ENCODE data around the gene SLC13A4.
"Not testable (repeated sequence)": the region's sequence is repeated elsewhere in the genome, so short reads cannot be mapped to it uniquely, and the experiment has no call there.

The SLC13A4 gene

DNA sequence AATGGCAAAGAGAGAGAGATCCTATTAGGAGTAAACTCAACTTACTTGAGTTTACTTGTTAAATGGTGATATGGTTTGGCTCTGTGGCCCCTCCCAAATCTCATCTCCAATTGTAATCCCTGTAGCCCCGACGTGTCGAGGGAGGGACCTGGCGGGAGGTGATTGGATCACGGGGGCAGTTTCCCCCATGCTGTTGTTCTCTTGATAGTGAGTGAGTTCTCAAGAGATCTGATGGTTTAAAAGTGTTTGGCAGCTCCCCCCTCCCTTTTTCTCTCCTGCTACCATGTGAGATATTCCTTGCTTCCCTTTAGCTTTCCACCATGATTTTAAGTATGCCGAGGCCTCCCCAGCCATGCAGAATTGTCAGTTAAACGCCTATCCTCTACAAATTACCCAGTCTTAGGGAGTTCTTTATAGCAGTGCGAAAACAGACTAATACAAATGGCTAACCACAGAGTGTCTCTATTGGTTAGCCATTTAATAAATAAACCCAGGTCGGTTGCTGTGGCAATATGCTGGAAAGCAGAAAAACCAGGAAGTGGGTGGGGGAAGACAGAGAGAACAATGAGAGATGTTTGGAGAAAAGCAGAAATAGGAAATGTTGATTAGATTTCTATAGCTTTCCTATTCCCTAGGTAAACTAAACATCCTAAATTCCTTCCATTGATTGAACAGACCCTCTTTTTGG is 68.7 kb downstream of the SLC13A4 start:
- DNase-seq: no peak

DNA sequence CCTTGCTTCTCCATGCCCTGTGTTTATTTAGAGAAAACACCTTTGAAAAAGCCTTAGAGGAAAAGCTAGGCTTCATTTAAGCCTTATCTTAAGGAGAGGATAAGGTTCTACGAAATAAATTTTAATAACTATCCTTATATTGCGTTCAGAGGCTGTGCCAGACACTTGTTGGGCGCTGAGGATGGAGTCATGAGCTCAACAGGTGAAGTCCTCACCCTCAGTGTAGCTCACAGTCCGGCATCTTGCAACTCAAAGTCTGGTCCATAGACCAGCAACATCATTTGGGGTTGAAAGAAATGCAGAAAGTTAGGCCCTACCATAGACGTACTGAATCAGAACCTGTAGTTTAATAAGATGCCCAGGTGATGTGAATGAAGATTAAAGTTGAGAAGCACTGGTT is 69.4 kb downstream of the SLC13A4 start:
- DNase-seq: no peak

DNA sequence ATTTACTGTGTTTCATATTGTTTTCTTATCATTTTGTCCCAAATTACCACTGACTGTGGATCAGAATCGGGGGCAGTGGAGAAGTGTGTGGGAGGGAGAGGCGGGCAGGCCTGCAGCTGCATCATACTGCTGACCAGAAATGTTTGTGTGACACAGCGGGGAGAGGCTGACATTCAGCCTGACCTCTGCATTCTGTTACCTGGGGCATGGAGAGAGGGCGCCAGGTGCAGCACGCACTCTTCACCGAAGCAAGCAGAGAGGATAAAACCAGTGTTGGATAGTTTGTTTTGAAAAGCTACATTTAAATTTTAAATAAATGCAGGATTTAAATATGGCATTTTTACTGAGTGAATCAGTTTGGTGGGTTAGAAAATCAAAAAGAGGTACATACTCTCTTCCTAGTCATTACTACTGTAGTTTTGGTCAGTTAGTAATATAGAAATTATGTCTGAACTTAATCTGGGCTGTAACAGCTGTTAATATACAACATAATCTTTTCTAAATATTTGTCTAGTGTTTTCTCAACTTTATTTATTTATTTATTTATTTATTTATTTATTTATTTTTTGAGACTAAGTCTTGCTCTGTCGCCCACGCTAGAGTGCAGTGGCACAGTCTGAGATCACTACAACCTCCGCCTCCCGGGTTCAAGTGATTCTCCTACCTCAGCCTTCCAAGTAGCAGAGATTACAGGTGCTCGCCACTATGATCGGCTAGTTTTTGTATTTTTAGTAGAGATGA is 74.5 kb downstream of the SLC13A4 start:
- peak; percentile 62 for DNase-seq

DNA sequence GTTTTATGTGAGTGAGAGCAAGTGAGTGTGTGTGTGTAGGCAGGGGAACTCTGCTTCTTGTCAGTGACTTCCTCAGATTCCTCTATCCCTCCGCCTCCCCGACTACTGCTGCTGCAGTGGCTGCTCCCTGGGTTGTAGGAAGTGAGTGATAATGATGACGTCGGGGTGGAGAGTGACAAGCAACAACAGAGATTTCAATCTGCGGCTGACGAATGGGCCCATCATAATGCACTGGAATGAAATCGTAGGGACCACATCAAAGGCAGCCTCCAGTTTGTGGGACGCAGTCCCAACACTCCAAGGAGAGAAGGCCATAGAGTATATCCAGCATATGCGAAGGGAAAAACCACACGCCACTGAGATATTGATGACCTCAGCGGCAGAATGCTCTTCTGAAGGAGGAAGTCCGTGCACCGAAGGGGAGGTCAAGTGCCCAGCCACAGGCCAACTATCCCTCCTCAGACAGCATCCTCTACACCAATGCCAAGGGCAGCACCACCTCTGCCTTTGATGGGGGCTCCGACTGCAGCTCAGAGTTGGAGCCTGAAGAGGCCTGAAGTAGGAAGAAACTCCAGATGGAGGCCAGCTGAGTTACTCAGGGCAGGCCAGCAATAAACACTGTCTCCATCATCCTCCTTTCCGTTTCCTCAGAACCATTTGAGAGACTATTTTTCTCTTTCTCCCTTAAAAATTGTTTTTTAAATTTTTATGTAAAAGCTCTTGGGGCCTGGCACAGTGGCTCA is 77.0 kb downstream of the SLC13A4 start:
- DNase-seq: no peak

DNA sequence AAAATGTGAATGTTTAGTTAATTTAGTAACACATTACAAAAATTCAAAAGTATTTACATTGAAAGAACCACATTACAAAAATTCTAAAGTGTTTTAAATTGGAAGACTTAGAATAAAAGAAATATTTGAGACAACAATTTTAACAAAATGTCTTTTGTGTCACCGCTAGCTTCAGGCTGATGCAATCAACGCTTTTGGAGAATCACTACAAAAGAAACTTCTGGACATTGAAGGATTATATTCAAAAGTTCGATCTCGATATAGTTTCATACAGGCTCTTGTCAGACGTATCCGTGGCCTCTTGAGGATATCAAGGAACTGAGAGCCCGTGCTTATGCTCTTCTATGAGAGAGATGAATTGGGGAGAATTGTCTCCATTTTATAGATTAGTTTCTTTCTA is 79.8 kb downstream of the SLC13A4 start:
- no peak for DNase-seq

DNA sequence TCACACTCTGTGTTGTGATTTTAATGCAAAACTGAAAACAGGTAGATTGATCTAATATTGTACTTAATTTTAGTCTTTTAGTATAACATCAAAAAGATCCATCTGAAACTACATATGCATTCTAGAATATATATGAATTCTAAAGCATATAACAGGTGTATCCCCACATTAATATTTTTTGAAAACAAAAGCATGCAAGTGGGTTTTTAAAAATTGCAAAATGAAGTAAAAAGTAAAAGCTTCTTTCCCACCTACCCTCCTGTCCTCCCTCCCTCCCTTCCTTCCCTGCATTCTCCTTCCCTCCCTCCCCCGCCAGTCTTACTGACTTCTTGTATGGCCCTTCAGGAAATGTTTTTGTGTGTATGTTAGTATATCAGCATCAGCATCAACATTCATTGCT is 80.2 kb downstream of the SLC13A4 start:
- no peak for DNase-seq

DNA sequence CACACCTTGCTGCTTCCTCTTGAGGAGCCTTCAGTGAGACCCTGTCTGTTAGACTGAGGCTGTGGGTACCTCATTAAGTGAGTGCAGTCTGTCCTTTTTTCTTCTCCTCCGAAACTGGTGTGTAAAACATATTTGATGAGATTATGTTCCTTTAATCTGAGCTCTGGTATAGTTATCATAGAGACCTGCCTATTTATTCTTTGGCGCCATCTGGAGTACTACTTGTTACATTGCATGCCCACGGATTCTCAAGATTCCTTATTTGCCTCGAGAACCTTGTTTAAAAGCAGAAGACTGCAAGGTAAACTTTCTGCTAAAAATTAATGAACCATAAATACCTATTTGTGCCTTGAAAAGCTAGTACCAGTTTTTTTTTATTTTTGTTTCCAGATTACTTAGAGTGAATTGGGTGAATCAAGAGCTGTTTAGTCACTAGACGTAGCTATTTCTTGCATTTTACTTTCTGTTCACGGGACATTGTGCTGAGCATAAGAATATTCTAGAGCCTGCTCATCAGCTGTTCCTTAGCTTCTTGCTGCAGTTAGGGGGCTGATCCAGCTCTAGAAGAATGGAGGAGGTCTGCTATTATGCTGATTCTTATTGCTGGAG is 82.6 kb downstream of the SLC13A4 start:
- DNase-seq: peak; percentile 70

DNA sequence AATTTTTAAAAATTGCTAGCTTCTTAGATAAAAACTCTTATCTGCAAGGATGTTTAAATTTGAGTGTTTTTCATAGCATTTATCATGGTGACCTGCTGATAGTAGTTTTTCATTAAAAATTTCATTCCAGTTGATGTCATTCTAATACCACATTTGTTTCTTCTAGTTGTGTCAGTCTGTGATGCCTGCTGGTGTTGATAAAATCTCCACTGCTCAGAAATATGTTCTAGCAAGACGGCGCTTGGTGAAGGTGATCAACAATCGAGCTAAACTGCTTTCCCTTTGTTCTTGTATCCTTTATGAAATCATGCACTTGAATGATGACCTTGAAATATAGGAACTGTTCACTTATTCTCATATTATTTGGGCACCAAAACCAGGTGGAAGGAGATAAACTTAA is 83.3 kb downstream of the SLC13A4 start:
- DNase-seq: no peak

DNA sequence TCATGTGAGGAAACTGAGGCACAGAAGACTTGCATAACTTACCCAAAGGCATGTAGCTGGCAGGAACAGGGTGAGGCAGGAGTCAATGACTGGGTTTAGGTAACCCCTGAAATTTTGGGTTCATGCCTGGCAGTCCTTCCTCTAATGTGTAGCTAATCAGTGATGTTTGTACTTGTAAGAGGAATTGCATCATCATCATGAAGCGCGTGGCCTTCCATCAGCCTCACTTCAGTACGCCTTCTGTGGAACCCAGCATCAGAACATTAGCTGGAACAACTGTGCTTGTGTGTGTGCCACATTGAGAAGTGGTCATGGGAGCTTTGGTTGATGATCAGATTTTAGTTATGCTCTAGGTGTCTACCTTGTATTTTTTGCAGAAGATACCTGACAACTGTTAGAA is 83.8 kb downstream of the SLC13A4 start:
- no peak for DNase-seq

DNA sequence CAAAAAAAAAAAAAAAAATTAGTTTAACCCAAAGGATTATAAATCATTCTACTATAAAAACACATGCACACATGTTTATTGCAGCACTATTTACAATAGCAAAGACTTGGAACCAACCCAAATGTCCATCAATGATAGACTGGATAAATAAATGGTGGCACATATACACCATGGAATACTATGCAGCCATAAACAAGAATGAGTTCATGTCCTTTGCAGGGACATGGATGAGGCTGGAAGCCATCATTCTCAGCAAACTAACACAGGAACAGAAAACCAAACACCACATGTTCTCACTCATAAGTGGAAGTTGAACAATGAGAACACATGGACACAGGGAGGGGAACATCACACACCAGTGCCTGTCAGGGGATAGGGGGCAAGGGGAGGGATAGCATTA is 88.3 kb downstream of the SLC13A4 start:
- not testable (repeated sequence) for DNase-seq

DNA sequence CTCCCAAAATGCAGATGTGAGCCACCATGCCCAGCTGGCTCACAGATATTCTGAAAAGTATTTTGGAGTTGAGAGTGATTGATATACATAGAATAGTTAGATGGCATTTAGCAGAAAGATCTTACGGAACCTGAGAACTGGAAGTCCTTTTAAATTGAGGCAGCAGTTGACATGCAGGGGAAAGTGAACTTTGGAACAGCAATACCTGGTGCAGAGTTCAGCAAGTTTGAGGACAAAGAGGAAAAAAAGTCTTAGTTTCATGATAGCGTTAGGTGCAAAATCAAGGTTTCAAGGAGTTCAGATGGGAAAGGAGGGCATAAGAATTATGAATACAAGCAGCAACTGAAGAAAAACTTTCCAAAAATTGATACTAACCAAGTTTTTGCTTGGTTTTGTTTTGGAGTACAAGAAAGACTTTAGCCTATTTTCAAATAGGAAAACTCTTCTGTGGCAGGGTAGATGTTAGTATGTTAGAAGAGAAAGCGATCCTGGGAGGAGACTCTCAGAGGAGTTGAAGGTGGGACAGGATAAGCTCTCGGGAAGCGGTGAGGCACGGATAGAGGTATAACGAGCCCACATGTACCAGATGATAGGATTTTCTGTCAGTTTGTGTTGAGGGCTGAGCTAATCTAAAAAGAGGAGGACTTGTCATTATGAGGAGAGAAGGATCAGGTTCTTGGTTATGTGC is 93.7 kb downstream of the SLC13A4 start:
- no peak for DNase-seq
